ENCODE data around the gene TNFSF18. TPM values are rescaled to one million over a fixed set of nuclear protein-coding genes. Genes with fewer than 3 reads are reported as not detected.

The TNFSF18 gene
- total and polyA plus RNA-seq, 2 of the 4 experiments (the other 2 are of a cell fraction): 0.12 to 0.18 TPM

- no peaks in the 10 kb centered on the region for H3K27me3 ChIP-seq (ENCODE audit: control insufficient read depth, insufficient read depth, low read length)
- no peak overlapping the region for H2AK5ac ChIP-seq (ENCODE audit: low read depth, low read length)
- H2AK9ac ChIP-seq (replicated peaks; ENCODE audit: low read depth, low read length, poor library complexity): no peak overlapping the region
- ChIA-PET CTCF (no interaction called here), POLR2A (ENCODE audit: unreplicated experiment) (no interaction called here)
- H3K9me3 ChIP-seq (ENCODE audit: control insufficient read depth, insufficient read depth, low read length): peaks cover 11% of the 10 kb centered on the region
- H3K56ac ChIP-seq (ENCODE audit: extremely low read depth, insufficient read depth, low read length): no peak overlapping the region
- H3K4me1 ChIP-seq (ENCODE audit: control insufficient read depth, insufficient read depth, low read length): peaks cover 5% of the 10 kb centered on the region; the same call in 1 of the 2 replicates
- DNase-seq (no peak), ATAC-seq (ENCODE audit: low read depth) (no peak)
- BruUV-seq (replicated peaks): no TSS peak
- no peak overlapping the region for H3K23ac ChIP-seq (ENCODE audit: low read depth, low read length)
- H2BK15ac ChIP-seq (ENCODE audit: low read depth, low read length): no peak overlapping the region
- no peak overlapping the region for H2AFZ ChIP-seq (replicated peaks; ENCODE audit: low read length, poor library complexity)
- no peak overlapping the region for H4K5ac ChIP-seq (ENCODE audit: low read depth, low read length)
- H3K36me3 ChIP-seq (ENCODE audit: control insufficient read depth, insufficient read depth, low read length): no peaks in the 10 kb centered on the region
- no peak overlapping the region for H3K9ac ChIP-seq (ENCODE audit: low read depth, low read length)
- H3K14ac ChIP-seq (replicated peaks; ENCODE audit: low read depth, low read length): no peak overlapping the region; the same call in 1 of the 2 replicates
- intact Hi-C loops (cut with micrococcal nuclease): no loop called here
- H3K18ac ChIP-seq (ENCODE audit: low read depth, low read length): no peak overlapping the region
- TF ChIP-seq, protein P1, sequence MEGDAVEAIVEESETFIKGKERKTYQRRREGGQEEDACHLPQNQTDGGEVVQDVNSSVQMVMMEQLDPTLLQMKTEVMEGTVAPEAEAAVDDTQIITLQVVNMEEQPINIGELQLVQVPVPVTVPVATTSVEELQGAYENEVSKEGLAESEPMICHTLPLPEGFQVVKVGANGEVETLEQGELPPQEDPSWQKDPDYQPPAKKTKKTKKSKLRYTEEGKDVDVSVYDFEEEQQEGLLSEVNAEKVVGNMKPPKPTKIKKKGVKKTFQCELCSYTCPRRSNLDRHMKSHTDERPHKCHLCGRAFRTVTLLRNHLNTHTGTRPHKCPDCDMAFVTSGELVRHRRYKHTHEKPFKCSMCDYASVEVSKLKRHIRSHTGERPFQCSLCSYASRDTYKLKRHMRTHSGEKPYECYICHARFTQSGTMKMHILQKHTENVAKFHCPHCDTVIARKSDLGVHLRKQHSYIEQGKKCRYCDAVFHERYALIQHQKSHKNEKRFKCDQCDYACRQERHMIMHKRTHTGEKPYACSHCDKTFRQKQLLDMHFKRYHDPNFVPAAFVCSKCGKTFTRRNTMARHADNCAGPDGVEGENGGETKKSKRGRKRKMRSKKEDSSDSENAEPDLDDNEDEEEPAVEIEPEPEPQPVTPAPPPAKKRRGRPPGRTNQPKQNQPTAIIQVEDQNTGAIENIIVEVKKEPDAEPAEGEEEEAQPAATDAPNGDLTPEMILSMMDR (conservative IDR thresholded peaks at IDR 0.05; ENCODE audit: low read depth, low read length): no peak
- TF ChIP-seq RFX5 (IDR thresholded peaks at IDR 0.05; ENCODE audit: low read depth, low read length) (no peak), MAFK (IDR thresholded peaks at IDR 0.05; ENCODE audit: low read depth, low read length) (no peak), RCOR1 (IDR thresholded peaks at IDR 0.05; ENCODE audit: insufficient replicate concordance, low read length) (no peak), POLR2A (IDR thresholded peaks at IDR 0.05; ENCODE audit: low read depth, low read length) (no peak), SMC3 (IDR thresholded peaks at IDR 0.05; ENCODE audit: low read depth, low read length) (no peak), FOS (IDR thresholded peaks at IDR 0.05; ENCODE audit: low read depth, low read length) (no peak), MAZ (IDR thresholded peaks at IDR 0.05; ENCODE audit: borderline replicate concordance, low read depth, low read length) (no peak)
- H3K79me1 ChIP-seq (ENCODE audit: low read depth in 1 of 2, low read length in 2 of 2): no peaks in the 10 kb centered on the region
- H2BK5ac ChIP-seq (ENCODE audit: low read depth, low read length, poor library complexity, severe bottlenecking): no peak overlapping the region
- no peak overlapping the region for H4K8ac ChIP-seq (ENCODE audit: low read depth in 2 of 2, low read length in 2 of 2)
- no peaks in the 10 kb centered on the region for H4K20me1 ChIP-seq (ENCODE audit: insufficient read depth, low read length)
- H2BK120ac ChIP-seq (ENCODE audit: low read depth, low read length): no peak overlapping the region
- H3K9me1 ChIP-seq (ENCODE audit: insufficient read depth, low read length): no peaks in the 10 kb centered on the region
- no peak overlapping the region for H3K4me2 ChIP-seq (ENCODE audit: low read depth, low read length)
- no peak overlapping the region for H3K27ac ChIP-seq (ENCODE audit: insufficient read depth, low read length)
- dilution Hi-C loops (cut with HindIII; ENCODE audit: low sequenced_read_pairs, unreplicated experiment): no loop called here
- H3K4ac ChIP-seq (ENCODE audit: low read depth, low read length): no peak overlapping the region
- no peak overlapping the region for H4K91ac ChIP-seq (ENCODE audit: insufficient read depth, low read depth, low read length)
- in situ Hi-C loops (cut with MboI; ENCODE audit: low sequenced_read_pairs): no loop called here
- no CpG with 5 or more reads among the region's 2 CpGs for WGBS, 2 experiments (ENCODE audit: extremely low coverage in 2 of 2, insufficient read length in 1 of 2)
- H2BK20ac ChIP-seq (ENCODE audit: low read depth, low read length): 0 out of 2 replicates have a peak overlapping the region, but pooled peaks have one; percentile 38
- H3K4me3 ChIP-seq (ENCODE audit: insufficient read depth, low read depth, low read length): no peak overlapping the region
These were observed 48.4 kb upstream of the TNFSF18 start for GRCh38 chr1:173099166-173099565.
